Omental fat pad (tissue), 4 donors: ENCODE data around the gene SH3RF3. TPM values are rescaled to one million over a fixed set of nuclear protein-coding genes. Genes with fewer than 3 reads are reported as not detected.

Source experiments
- ATAC-seq: fragments of 150-250 bp; one replicate; pipeline ENCODE4 v1.9.1; 2016; ENCODE audit warnings: mild to moderate bottlenecking, moderate library complexity; ENCODE audit not compliant: low FRiP score
- DNase-seq: peaks from one replicate; pipeline ENCODE4 v3.0.0-alpha.2; 2019; ENCODE audit warnings: low spot score
- CTCF ChIP-seq, 3 donors: fragments of 450-650 bp; IDR thresholded peaks; one replicate each; pipeline ENCODE4 v1.5.1; 2016 to 2017; ENCODE audit warnings: antibody characterized with exemption in 3 of 3, mild to moderate bottlenecking in 3 of 3, moderate library complexity in 2 of 3
- total RNA-seq, 4 donors: library from RNA; depleted of rRNA; stranded (reverse); fragments of >200 nt; gene quantifications; one replicate each; pipeline ENCODE4 v1.1.0, GENCODE V29; 2016

The SH3RF3 gene
- total RNA-seq, 4 donors from 2014 or later: 6.5 to 16.6 (median 8.6) TPM

- ATAC-seq: no peak
- no peak for DNase-seq
- TF ChIP-seq CTCF (IDR thresholded peaks at IDR 0.05): no peak
Measured at GRCh38 chr2:109399066-109399465, 270.1 kb downstream of the SH3RF3 start.

GRCh38 chr2:109400102-109400501 lies 271.1 kb downstream of the SH3RF3 start:
- no peak for TF ChIP-seq CTCF (IDR thresholded peaks at IDR 0.05)
- DNase-seq: no peak
- ATAC-seq: no peak

DNA sequence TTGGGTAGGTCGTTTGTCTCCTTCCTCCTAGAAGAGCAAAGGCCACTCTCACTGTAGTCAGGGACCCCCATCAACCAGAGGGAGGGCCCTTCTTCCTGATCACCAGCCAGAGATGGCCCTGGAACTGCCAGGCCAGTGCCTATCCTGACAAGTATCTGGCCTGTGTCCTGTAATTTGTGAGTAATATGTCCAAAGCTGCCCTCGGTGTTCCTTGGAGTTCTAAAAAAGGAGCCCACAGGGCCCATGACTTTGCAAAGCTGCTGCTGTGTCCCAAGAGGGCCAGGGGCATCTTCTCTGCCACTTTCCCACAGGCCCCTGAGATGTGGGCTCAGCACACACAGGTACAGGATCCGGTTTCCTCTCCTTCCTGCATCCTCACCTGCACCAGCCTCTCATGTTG lies 272.4 kb downstream of the SH3RF3 start:
- TF ChIP-seq CTCF (IDR thresholded peaks at IDR 0.05): no peak
- ATAC-seq (no peak), DNase-seq (no peak)

DNA sequence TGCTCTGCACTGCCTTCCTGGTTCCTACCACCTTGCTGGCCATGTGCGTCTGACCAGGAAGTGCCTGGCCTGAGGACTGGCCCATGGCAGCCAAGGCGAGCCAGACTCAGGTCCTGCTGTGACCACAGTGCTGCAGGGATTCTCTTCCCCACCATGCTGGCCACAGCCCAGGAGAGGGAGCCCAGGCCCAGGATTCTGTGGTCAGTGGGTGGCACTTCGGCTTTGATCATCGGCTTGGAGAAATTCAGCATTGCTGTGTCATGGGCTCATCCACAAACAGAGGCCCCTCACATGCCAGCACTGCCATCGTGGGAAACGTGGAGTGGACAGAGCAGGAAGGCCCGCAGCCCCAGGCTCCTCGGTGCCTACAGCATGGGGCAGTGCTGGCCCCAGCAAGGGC lies 273.2 kb downstream of the SH3RF3 start:
- DNase-seq (no peak), ATAC-seq (no peak)
- TF ChIP-seq CTCF (IDR thresholded peaks at IDR 0.05): no peak

DNA sequence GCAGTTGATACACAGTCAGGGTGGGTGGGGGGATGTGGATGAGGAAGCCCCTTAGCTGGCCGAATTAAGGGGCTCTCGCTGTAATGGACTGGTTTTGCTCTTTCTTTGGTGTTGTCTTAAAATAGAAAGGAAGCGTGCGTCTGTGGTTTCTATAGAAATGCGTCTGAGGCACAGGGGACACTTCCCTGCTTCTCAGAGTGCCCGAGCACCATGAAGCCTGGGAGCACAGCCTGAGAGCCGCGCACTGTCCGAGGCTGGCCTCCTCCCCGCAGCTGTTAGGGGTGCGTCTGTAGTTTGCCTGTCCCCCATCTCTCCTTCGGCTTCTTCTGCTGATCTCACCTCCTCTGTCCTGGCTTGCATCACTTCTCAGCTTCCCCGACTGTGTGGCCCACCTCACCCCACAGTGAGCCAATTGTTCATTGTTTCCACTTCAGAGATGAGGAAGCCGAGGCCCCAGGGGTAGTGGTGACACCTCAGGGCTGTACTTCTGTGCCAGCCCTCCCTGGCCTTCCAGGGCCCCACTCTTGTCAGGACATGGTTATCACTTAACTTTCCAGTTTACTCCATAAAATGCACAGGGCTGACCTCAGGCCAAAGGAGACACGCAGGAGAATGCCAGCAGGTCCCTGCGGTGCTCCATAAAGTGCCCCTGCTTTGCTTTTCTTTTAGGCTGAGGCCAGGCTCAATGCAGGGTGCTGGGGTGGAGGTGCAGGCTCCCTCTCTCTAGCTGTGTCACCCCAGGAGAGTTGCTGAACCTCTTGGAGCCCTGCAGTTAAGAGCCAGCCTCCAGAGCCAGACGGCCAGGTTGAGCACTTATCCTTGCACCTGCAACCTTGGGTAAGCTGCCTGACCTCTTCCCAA lies 274.2 kb downstream of the SH3RF3 start:
- DNase-seq (no peak), ATAC-seq (no peak)
- TF ChIP-seq CTCF (IDR thresholded peaks at IDR 0.05): no peak

DNA sequence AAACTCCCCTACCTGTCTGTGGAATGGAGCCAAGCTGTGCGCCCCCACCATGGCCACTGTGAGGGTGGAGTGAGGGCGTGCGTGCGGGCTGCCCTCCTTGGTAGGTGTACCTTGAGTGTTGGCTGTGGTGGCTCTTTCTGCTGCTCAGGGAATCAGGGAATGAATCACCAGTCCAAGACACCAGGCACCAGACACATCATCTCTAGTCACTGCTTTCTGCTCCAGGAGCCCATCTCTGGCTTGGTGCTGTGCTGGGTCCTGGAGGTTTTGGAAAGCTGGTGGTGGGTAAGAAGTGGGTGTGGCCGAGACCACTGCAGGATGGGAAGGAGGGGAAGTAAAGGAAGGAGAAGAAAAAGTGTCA lies 274.8 kb downstream of the SH3RF3 start:
- TF ChIP-seq CTCF (IDR thresholded peaks at IDR 0.05): no peak
- ATAC-seq: no peak
- no peak for DNase-seq

DNA sequence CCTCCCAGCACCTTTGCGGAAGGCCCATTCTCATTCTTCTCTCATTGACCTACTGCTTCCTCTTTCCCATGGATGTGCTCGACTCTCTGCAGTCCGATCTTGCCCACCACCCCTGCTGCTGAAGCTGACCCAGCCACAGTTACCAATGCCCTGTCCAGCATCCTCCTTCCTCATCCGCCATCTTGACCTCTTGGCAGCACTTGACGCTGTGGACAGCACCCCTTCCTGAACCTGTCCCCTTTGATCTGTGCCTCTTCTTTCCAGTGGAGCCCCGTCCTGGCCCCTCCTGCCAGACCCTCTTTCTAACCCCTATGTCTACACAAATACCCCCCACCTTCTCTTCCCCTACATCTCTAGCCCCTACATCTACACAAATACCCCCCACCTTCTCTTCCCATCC lies 275.7 kb downstream of the SH3RF3 start:
- TF ChIP-seq CTCF (IDR thresholded peaks at IDR 0.05): no peak
- DNase-seq (no peak), ATAC-seq (no peak)
